GM18873 (cell line): ENCODE results near the gene TEX261.

Experiments used
- ATAC-seq: cut with Tn5 transposase; IDR thresholded peaks from one replicate; pipeline ENCODE4 v1.9.1; 2021; ENCODE audit warnings: mild to moderate bottlenecking, moderate library complexity, moderate number of reproducible peaks; ENCODE audit not compliant: unreplicated experiment, low FRiP score

The TEX261 gene

GRCh38 chr2:70939001-70939838 lies 55.5 kb downstream of the TEX261 start:
- ATAC-seq: no peak

GRCh38 chr2:70938586-70938950 lies 56.1 kb downstream of the TEX261 start:
- no peak for ATAC-seq

- ATAC-seq: no peak
These were observed 56.6 kb downstream of the TEX261 start for GRCh38 chr2:70937866-70938585.

- no peak for ATAC-seq
These were observed 57.5 kb downstream of the TEX261 start for GRCh38 chr2:70936979-70937811.

GRCh38 chr2:70936165-70936978 lies 58.3 kb downstream of the TEX261 start:
- no peak for ATAC-seq
